HCT116 (cell line): Measurements from ENCODE around the gene TRPV4. TPM values are rescaled to one million over a fixed set of nuclear protein-coding genes. Genes with fewer than 3 reads are reported as not detected.

ENCODE experiments used
- ATAC-seq: fragments of 200-7000 bp; cut with Tn5 transposase; 2 replicates; pipeline ENCODE4 v1.9.1; 2020; ENCODE audit warnings: mild to moderate bottlenecking, moderate library complexity
- BruUV-seq: library from RNA; stranded (reverse); fragments of 400-500 nt; replicated peaks from 2 replicates; lab custom pipeline; 2021; lab: Mats Ljungman, UMichigan
- CTCF ChIA-PET: fragments of 300-600 bp; sonication (Branson Sonifier 250); formaldehyde crosslinking; loops from one replicate; lab custom pipeline; 2021; ENCODE audit warnings: antibody characterized with exemption; lab: Charles Lee
- POLR2A ChIA-PET: fragments of 300-600, 350-600 bp; sonication (Branson Sonifier 250); formaldehyde crosslinking; loops from one replicate; lab custom pipeline; 2021; ENCODE audit warnings: antibody characterized with exemption; lab: Charles Lee
- RAD21 ChIA-PET, 2 experiments: fragments of 300-600 bp; sonication (Branson Sonifier 250); formaldehyde crosslinking; loops; one replicate each; lab custom pipeline; 2023; ENCODE audit warnings: low total read pairs in 2 of 2; ENCODE audit not compliant: uncharacterized antibody in 2 of 2, unreplicated experiment in 2 of 2, low non-redundant PET in 1 of 2; lab: Charles Lee
- DNase-seq: peaks from one replicate; pipeline ENCODE4 v3.0.0-alpha.2; 2010; ENCODE audit warnings: low read depth, low spot score
- H2AFZ ChIP-seq: fragments of 200-600 bp; shearing (Covaris generic), sonication (generic); 2 replicates; pipeline ENCODE4 v1.6.1; 2017; ENCODE audit warnings: low read depth, mixed run types, mixed read lengths, antibody characterized with exemption, low read length; ENCODE audit not compliant: poor library complexity, severe bottlenecking
- H3K27ac ChIP-seq: 2 replicates; pipeline ENCODE4 v1.5.1; 2012; ENCODE audit warnings: low read depth, low read length
- H3K27me3 ChIP-seq: fragments of 200-600 bp; sonication (generic); 2 replicates; pipeline ENCODE4 v1.6.1; 2016; ENCODE audit warnings: mixed run types, low read length, mixed read lengths; ENCODE audit not compliant: insufficient read depth
- H3K36me3 ChIP-seq, 2 experiments: fragments of 200-500 bp in 1 of 2; fragments of 200-600 bp in 1 of 2; sonication (Bioruptor generic) in 1 of 2; sonication (generic) in 1 of 2; 2 replicates each; pipeline versions ENCODE4 v1.5.1 to v1.6.1; 2014 to 2016; ENCODE audit warnings: low read length in 2 of 2, inconsistent platforms in 1 of 2, mixed read lengths in 1 of 2, mixed run types in 1 of 2; ENCODE audit not compliant: insufficient read depth in 2 of 2, control insufficient read depth in 1 of 2
- H3K4me1 ChIP-seq, 2 experiments: fragments of 200-600 bp in 1 of 2; sonication (generic) in 1 of 2; 2 replicates each; pipeline versions ENCODE4 v1.5.1 to v1.6.1; 2012 to 2017; ENCODE audit warnings: low read length in 2 of 2, inconsistent platforms in 1 of 2, mild to moderate bottlenecking in 1 of 2, mixed read lengths in 1 of 2, mixed run types in 1 of 2, moderate library complexity in 1 of 2; ENCODE audit not compliant: insufficient read depth in 2 of 2, control insufficient read depth in 1 of 2
- H3K4me2 ChIP-seq: fragments of 200-600 bp; sonication (generic); 2 replicates; pipeline ENCODE4 v1.6.1; 2017; ENCODE audit warnings: mixed run types, low read length, mixed read lengths
- H3K4me3 ChIP-seq, 2 experiments: fragments of 200-600 bp in 1 of 2; sonication (generic) in 1 of 2; replicated peaks in 1 of 2; 2 replicates each; pipeline ENCODE4 v1.5.1; 2011 to 2016; ENCODE audit warnings: low read length in 2 of 2, control low read depth in 1 of 2, low read depth in 1 of 2, mild to moderate bottlenecking in 1 of 2, mixed read lengths in 1 of 2, mixed run types in 1 of 2
- H3K79me2 ChIP-seq: fragments of 200-600 bp; sonication (generic); 2 replicates; pipeline ENCODE4 v1.6.1; 2017; ENCODE audit warnings: mild to moderate bottlenecking, mixed run types, low read length, moderate library complexity, mixed read lengths; ENCODE audit not compliant: insufficient read depth
- H3K9ac ChIP-seq: fragments of 200-600 bp; sonication (generic); 2 replicates; pipeline ENCODE4 v1.6.1; 2016; ENCODE audit warnings: low read length, mixed read lengths
- H3K9me2 ChIP-seq: fragments of 200-600 bp; sonication (generic), shearing (Covaris generic); 2 replicates; pipeline ENCODE4 v1.6.1; 2017; ENCODE audit warnings: mixed run types, mild to moderate bottlenecking, moderate library complexity; ENCODE audit not compliant: insufficient read depth
- H3K9me3 ChIP-seq, 2 experiments: fragments of 200-500 bp in 1 of 2; fragments of 200-600 bp in 1 of 2; sonication (Bioruptor generic) in 1 of 2; sonication (generic) in 1 of 2; 2 replicates each; pipeline ENCODE4 v1.6.1; 2014 to 2017; ENCODE audit warnings: low read length in 2 of 2, mixed read lengths in 2 of 2, inconsistent platforms in 1 of 2, low read depth in 1 of 2, mild to moderate bottlenecking in 1 of 2, mixed run types in 1 of 2, moderate library complexity in 1 of 2; ENCODE audit not compliant: control insufficient read depth in 1 of 2, insufficient read depth in 1 of 2
- H4K20me1 ChIP-seq: fragments of 200-600 bp; sonication (generic), shearing (Covaris generic); 2 replicates; pipeline ENCODE4 v1.6.1; 2017; ENCODE audit warnings: mixed run types, mild to moderate bottlenecking, moderate library complexity; ENCODE audit not compliant: insufficient read depth
- CBX3 ChIP-seq: IDR thresholded peaks from 2 replicates; pipeline ENCODE4 v1.6.1; 2012; ENCODE audit warnings: low read depth
- EGR1 ChIP-seq: IDR thresholded peaks from 2 replicates; pipeline ENCODE4 v1.6.1; 2012; ENCODE audit warnings: low read depth
- FOSL1 ChIP-seq: IDR thresholded peaks from 2 replicates; pipeline ENCODE4 v1.6.1; 2012; ENCODE audit warnings: low read depth
- POLR2AphosphoS5 ChIP-seq: IDR thresholded peaks from 2 replicates; pipeline ENCODE4 v1.6.1; 2011; ENCODE audit warnings: mild to moderate bottlenecking, low read depth, low read length, moderate library complexity
- REST ChIP-seq: IDR thresholded peaks from 2 replicates; pipeline ENCODE4 v1.6.1; 2012; ENCODE audit warnings: low read depth
- SP1 ChIP-seq: IDR thresholded peaks from 2 replicates; pipeline ENCODE4 v1.6.1; 2012; ENCODE audit warnings: low read depth
- SRF ChIP-seq: IDR thresholded peaks from 2 replicates; pipeline ENCODE4 v1.6.1; 2012; ENCODE audit warnings: low read depth
- ZFX ChIP-seq: fragments of 450-650 bp; IDR thresholded peaks from 2 replicates; pipeline ENCODE4 v1.6.1; 2017
- ZNF274 ChIP-seq: fragments of 200-500 bp; sonication (Bioruptor generic); IDR thresholded peaks from 2 replicates; pipeline ENCODE4 v1.6.1; 2014; ENCODE audit warnings: mild to moderate bottlenecking, low read depth, low read length, inconsistent platforms
- intact Hi-C: fragments of 100-400 bp; cut with micrococcal nuclease; formaldehyde crosslinking; loops from 2 replicates; pipeline ENCODE4 v1.10.0; 2022
- total RNA-seq: library from RNA; stranded (reverse); gene quantifications from one replicate; pipeline ENCODE4 v1.2.1, GENCODE V29; 2021; ENCODE audit not compliant: unreplicated experiment

TRPV4 gene
- total RNA-seq, 1 experiment from 2014 or later = 0.54 TPM

- Histone ChIP-seq H3K4me2 (peak overlapping the region; percentile 96), H3K36me3 (no peaks in the 10 kb centered on the region), H3K27me3 (no peaks in the 10 kb centered on the region), H3K79me2 (peaks cover 33% of the 10 kb centered on the region), H3K4me3 (peak overlapping the region in 1 of 2 experiments; percentile 79; a peak in 2 of 4 replicates), H3K9ac (0 out of 2 replicates have a peak overlapping the region, but pooled peaks have one; percentile 75), H3K9me3 (no peaks in the 10 kb centered on the region), H3K9me2 (no peaks in the 10 kb centered on the region), H2AFZ (no peak overlapping the region), H3K4me1 (peaks cover 20 to 32% of the 10 kb centered on the region in 2 experiments), H4K20me1 (no peaks in the 10 kb centered on the region), H3K27ac (no peak overlapping the region)
- no peak for DNase-seq
- ChIA-PET CTCF (no interaction called here), RAD21 (interaction anchor here in 1 of 2 experiments (0.5 kb wide), 1 partner anchor 25 kb away, joined by 3 read pairs; no protein-coding TSS in a partner anchor), POLR2A (no interaction called here)
- no peak for ATAC-seq
- intact Hi-C loops = no loop called here
- TF ChIP-seq FOSL1 (no peak), SRF (no peak), POLR2AphosphoS5 (no peak), ZFX (no peak), EGR1 (no peak), REST (no peak), CBX3 (no peak), SP1 (no peak), ZNF274 (no peak)
- BruUV-seq = no TSS peak
Measured at GRCh38 chr12:109878749-109879148, 45.6 kb upstream of the TRPV4 start.
